ENCODE data around the gene RNF208.

- TF ChIP-seq EZH2 (IDR thresholded peaks at IDR 0.05) (no peak), FOXP2 (optimal IDR thresholded peaks at IDR 0.05; ENCODE audit: control extremely low read depth, extremely low read length, insufficient read depth) (no peak), POLR2AphosphoS5 (IDR thresholded peaks at IDR 0.05; ENCODE audit: borderline replicate concordance, low read depth, low read length) (no peak)
These were observed 19.6 kb upstream of the RNF208 start for GRCh38 chr9:137241490-137242268.

Data from SK-N-MC (cell line).